Smooth muscle cell (in vitro differentiated cells): ENCODE results near the gene CARMIL3. TPM values are rescaled to one million over a fixed set of nuclear protein-coding genes. Genes with fewer than 3 reads are reported as not detected.

Experiments
- DNase-seq: peaks from one replicate; lab custom pipeline; 2025; ENCODE audit not compliant: unreplicated experiment; lab: John Stamatoyannopoulos, UW
- H2AFZ ChIP-seq: fragments of 200-600 bp; sonication (generic); 2 replicates; pipeline ENCODE4 v1.6.0; 2016; ENCODE audit warnings: antibody characterized with exemption, low read depth, mild to moderate bottlenecking
- H3F3A ChIP-seq: fragments of 200-600 bp; sonication (generic); 2 replicates; pipeline ENCODE4 v1.6.0; 2017; ENCODE audit warnings: antibody characterized with exemption, low read depth
- H3K27ac ChIP-seq: fragments of 200-600 bp; sonication (generic); 2 replicates; pipeline ENCODE4 v1.5.1; 2016; ENCODE audit warnings: low read depth, mild to moderate bottlenecking
- H3K27me3 ChIP-seq: fragments of 200-600 bp; sonication (generic); 2 replicates; pipeline ENCODE4 v1.6.1; 2016; ENCODE audit warnings: low read depth, mild to moderate bottlenecking
- H3K36me3 ChIP-seq: fragments of 200-600 bp; sonication (generic); 2 replicates; pipeline ENCODE4 v1.5.1; 2016; ENCODE audit warnings: low read depth
- H3K4me1 ChIP-seq: fragments of 200-600 bp; sonication (generic); 2 replicates; pipeline ENCODE4 v1.5.1; 2016; ENCODE audit warnings: low read depth
- H3K4me2 ChIP-seq: fragments of 200-600 bp; sonication (generic); 2 replicates; pipeline ENCODE4 v1.6.0; 2016; ENCODE audit warnings: mild to moderate bottlenecking
- H3K4me3 ChIP-seq: fragments of 200-600 bp; sonication (generic); 2 replicates; pipeline ENCODE4 v1.5.1; 2016; ENCODE audit warnings: mild to moderate bottlenecking
- H3K79me2 ChIP-seq: fragments of 200-600 bp; sonication (generic); 2 replicates; pipeline ENCODE4 v1.6.0; 2016; ENCODE audit warnings: low read depth, mild to moderate bottlenecking
- H3K9ac ChIP-seq: fragments of 200-600 bp; sonication (generic); 2 replicates; pipeline ENCODE4 v1.6.0; 2016; ENCODE audit warnings: low read depth
- H3K9me3 ChIP-seq: fragments of 200-600 bp; sonication (generic); replicated peaks from 2 replicates; pipeline ENCODE4 v1.5.1; 2016; ENCODE audit warnings: low read depth
- H4K20me1 ChIP-seq: fragments of 200-600 bp; sonication (generic); 2 replicates; pipeline ENCODE4 v1.6.0; 2016; ENCODE audit warnings: low read depth
- whole genome bisulfite sequencing: methylation state at CpG from one replicate; pipeline ENCODE4 v1.1.7; 2016; ENCODE audit warnings: low lambda C conversion rate; 5-methylcytosine and 5-hydroxymethylcytosine counted together
- polyA plus RNA-seq: library from polyadenylated mRNA; unstranded; fragments of >200 nt; fragmentation: Nextera tagmentation; extraction: Ambion mirVana; gene quantifications from 2 replicates; pipeline ENCODE4 v1.2.1, GENCODE V29; 2016
- total RNA-seq: library from RNA; depleted of rRNA; stranded (reverse); fragments of >200 nt; gene quantifications from 2 replicates; pipeline ENCODE4 v1.2.3, GENCODE V29; 2014
- TF ChIP-seq, protein P1 (sequence below): fragments of 200-600 bp; sonication (generic); IDR thresholded peaks from 2 replicates; pipeline ENCODE4 v1.5.1; 2017; ENCODE audit warnings: borderline replicate concordance, mild to moderate bottlenecking, antibody characterized with exemption; ENCODE audit not compliant: insufficient read depth, poor library complexity, severe bottlenecking

The CARMIL3 gene
- total and polyA plus RNA-seq, 2 experiments from 2014 or later, result not detected

DNA sequence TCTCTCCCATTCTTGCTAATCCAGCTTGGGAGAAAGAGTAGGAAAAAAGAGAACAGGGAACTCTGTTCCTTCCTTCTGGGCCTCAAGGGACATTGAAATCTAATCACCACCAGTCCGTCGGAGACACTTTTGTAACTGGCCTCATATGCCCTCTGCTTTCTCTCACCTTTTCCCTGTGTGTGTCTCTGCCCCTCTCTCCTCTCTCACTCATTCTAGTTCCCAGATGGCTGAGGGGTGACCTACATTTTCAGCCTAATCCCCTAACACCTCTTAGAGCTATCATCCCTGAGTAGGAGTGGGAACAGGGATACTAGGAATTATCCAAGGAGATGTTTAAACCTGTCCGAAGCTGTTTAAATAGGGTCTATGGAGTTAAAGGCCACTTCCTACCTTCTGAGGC, 33.4 kb downstream of the CARMIL3 start:
- no peak overlapping the region for H3K4me2 ChIP-seq
- H3K4me1 ChIP-seq, result peaks cover 16% of the 10 kb centered on the region
- no peak overlapping the region for H3K4me3 ChIP-seq
- TF ChIP-seq, protein P1, sequence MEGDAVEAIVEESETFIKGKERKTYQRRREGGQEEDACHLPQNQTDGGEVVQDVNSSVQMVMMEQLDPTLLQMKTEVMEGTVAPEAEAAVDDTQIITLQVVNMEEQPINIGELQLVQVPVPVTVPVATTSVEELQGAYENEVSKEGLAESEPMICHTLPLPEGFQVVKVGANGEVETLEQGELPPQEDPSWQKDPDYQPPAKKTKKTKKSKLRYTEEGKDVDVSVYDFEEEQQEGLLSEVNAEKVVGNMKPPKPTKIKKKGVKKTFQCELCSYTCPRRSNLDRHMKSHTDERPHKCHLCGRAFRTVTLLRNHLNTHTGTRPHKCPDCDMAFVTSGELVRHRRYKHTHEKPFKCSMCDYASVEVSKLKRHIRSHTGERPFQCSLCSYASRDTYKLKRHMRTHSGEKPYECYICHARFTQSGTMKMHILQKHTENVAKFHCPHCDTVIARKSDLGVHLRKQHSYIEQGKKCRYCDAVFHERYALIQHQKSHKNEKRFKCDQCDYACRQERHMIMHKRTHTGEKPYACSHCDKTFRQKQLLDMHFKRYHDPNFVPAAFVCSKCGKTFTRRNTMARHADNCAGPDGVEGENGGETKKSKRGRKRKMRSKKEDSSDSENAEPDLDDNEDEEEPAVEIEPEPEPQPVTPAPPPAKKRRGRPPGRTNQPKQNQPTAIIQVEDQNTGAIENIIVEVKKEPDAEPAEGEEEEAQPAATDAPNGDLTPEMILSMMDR, result no peak
- no peaks in the 10 kb centered on the region for H3F3A ChIP-seq
- WGBS, result 80% methylated on average over 3 of the region's 3 CpGs
- H3K36me3 ChIP-seq, result no peaks in the 10 kb centered on the region
- H3K27ac ChIP-seq, result no peak overlapping the region
- DNase-seq, result no peak
- H3K27me3 ChIP-seq, result peaks cover 19% of the 10 kb centered on the region
- no peaks in the 10 kb centered on the region for H4K20me1 ChIP-seq
- no peaks in the 10 kb centered on the region for H3K9me3 ChIP-seq
- no peaks in the 10 kb centered on the region for H3K79me2 ChIP-seq
- no peak overlapping the region for H3K9ac ChIP-seq
- H2AFZ ChIP-seq, result no peak overlapping the region

DNA sequence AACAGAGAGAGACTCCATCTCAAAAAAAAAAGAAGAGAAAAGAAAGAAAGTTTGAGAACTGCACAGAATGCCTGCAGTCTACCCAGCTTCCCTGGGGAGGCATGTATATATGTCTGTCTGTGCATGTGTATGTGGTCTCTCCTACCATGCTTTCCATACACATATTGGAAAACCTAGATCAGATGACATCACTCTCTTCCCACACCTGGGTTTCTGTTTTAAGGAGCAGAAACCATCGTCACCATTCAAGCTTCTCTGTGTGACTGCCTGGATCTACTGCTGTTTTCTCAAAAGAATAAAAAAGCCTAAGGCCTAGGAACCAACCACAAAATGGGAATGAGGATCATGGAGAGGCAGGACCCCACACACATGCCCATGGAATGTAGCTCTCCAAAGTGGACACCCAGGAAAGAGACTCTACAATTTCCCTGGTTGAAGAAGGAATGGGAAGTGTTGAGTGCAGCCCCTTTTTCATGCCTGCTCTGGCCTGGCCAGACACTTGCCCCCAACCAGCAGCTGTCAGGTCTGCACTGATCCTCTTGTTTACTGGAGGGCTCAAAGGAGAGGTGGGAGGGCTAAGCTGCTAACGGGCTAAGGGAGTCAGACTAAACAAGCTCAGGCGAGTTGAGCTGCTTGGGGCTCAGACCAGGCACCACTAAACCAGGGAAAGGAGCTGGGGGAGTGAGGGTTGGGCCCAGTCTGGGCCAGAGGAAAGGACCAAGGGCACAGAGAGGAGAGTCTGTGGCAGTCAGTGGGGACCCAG, 34.6 kb downstream of the CARMIL3 start:
- Histone ChIP-seq H3K9ac (no peak overlapping the region), H4K20me1 (no peaks in the 10 kb centered on the region), H3K4me2 (no peak overlapping the region), H3K27me3 (peaks cover 10% of the 10 kb centered on the region), H3K27ac (no peak overlapping the region), H3F3A (no peaks in the 10 kb centered on the region), H3K36me3 (no peaks in the 10 kb centered on the region), H3K9me3 (no peaks in the 10 kb centered on the region), H3K4me1 (peaks cover 8% of the 10 kb centered on the region), H3K4me3 (no peak overlapping the region), H3K79me2 (no peaks in the 10 kb centered on the region), H2AFZ (no peak overlapping the region)
- WGBS, result 43% methylated on average over 3 of the region's 3 CpGs
- TF ChIP-seq, protein P1, result no peak
- DNase-seq, result no peak

GRCh38 chr14:24087004-24087403, 35.2 kb downstream of the CARMIL3 start:
- TF ChIP-seq, protein P1, result no peak
- H3K79me2 ChIP-seq, result no peaks in the 10 kb centered on the region
- H4K20me1 ChIP-seq, result no peaks in the 10 kb centered on the region
- no peak overlapping the region for H3K9ac ChIP-seq
- H3K27me3 ChIP-seq, result peaks cover 5% of the 10 kb centered on the region
- no peak overlapping the region for H3K4me2 ChIP-seq
- no peak overlapping the region for H3K4me3 ChIP-seq
- 79% methylated on average over 1 of the region's 1 CpG for WGBS
- H3F3A ChIP-seq, result no peaks in the 10 kb centered on the region
- no peaks in the 10 kb centered on the region for H3K9me3 ChIP-seq
- no peaks in the 10 kb centered on the region for H3K36me3 ChIP-seq
- H3K27ac ChIP-seq, result no peak overlapping the region
- peaks cover 3% of the 10 kb centered on the region for H3K4me1 ChIP-seq
- H2AFZ ChIP-seq, result no peak overlapping the region
- DNase-seq, result no peak

DNA sequence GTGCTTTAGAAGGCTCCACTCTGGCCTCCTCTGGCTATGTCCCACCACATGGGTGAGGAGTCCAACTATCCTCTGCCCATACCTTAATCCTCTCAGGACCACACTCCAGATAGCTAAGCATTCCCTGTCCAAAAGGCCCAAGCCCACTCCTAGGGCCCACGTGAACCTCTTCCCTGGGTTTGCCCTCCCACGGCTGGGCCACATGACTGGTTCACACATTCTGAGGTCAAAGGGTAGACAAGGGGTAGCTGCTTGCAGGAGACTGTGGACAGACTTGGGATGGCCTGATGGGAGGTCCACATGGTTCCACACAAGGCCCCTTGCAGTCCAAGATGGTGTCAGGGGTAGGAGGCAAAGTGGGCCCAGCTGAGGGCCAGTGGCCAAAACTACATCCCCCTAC, 36.3 kb downstream of the CARMIL3 start:
- H3K79me2 ChIP-seq, result no peaks in the 10 kb centered on the region
- H3K27ac ChIP-seq, result no peak overlapping the region
- 91% methylated on average over 2 of the region's 2 CpGs for WGBS
- H3K36me3 ChIP-seq, result no peaks in the 10 kb centered on the region
- DNase-seq, result no peak
- no peak overlapping the region for H3K4me3 ChIP-seq
- H3F3A ChIP-seq, result no peaks in the 10 kb centered on the region
- no peaks in the 10 kb centered on the region for H3K9me3 ChIP-seq
- no peaks in the 10 kb centered on the region for H3K27me3 ChIP-seq
- H3K9ac ChIP-seq, result no peak overlapping the region
- H3K4me1 ChIP-seq, result peaks cover 3% of the 10 kb centered on the region
- no peak overlapping the region for H3K4me2 ChIP-seq
- TF ChIP-seq, protein P1, result no peak
- no peak overlapping the region for H2AFZ ChIP-seq
- no peaks in the 10 kb centered on the region for H4K20me1 ChIP-seq
